ENCODE measurements around the gene IGSF3. TPM values are rescaled to one million over a fixed set of nuclear protein-coding genes. Genes with fewer than 3 reads are reported as not detected.

The IGSF3 gene
- total and polyA plus RNA-seq, 2 of the 8 experiments (the other 6 are each of a cell fraction or from before 2014, with no cell fraction given), result 30.0 to 32.2 TPM

DNA sequence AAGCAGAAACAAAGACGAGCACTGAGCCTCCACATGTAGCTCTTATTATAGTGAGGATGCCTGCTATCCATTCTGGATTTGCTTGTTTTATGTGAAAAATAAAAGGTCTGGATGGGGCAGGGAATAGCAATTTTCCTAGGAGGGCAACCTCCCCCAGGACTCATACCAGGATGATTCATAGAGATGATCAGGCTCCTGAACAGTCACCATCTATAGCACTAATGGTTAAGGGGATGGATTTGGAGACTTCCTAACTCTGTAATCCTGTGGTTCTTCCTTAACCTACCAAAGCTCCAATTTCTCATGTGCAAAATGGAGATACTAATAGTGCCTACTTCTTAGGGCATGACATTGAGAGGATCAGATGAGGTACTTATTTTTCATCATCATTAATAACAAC, 62.2 kb downstream of the IGSF3 start:
- Histone ChIP-seq H4K8ac (ENCODE audit: extremely low read depth, insufficient read depth, low read length) (no peak overlapping the region), H2BK5ac (ENCODE audit: low read depth, low read length) (no peak overlapping the region), H4K5ac (ENCODE audit: insufficient read length, low read depth, low read length) (no peak overlapping the region), H3K27ac (ENCODE audit: low read depth, low read length) (no peak overlapping the region), H3K4me2 (ENCODE audit: insufficient read depth in 1 of 2, low read depth in 2 of 2, low read length in 2 of 2) (no peak overlapping the region; a peak in 1 of 4 replicates), H3K23ac (ENCODE audit: insufficient read length) (no peak overlapping the region), H3K4me3 (ENCODE audit: extremely low read depth in 1 of 4, insufficient read depth in 2 of 4, low read depth in 3 of 4, low read length in 4 of 4) (no peak overlapping the region), H4K91ac (replicated peaks; ENCODE audit: insufficient read length, low read length) (no peak overlapping the region), H3K79me1 (ENCODE audit: low read depth, low read length) (no peaks in the 10 kb centered on the region), H4K20me1 (replicated peaks in 1 of 2; ENCODE audit: control insufficient read depth in 1 of 2, insufficient read depth in 2 of 2, low read length in 2 of 2) (no peaks in the 10 kb centered on the region), H2BK15ac (ENCODE audit: low read length) (no peak overlapping the region), H2BK12ac (ENCODE audit: low read depth, low read length) (no peak overlapping the region), H3K18ac (ENCODE audit: extremely low read depth, low read length) (no peak overlapping the region), H3K27me3 (replicated peaks in 1 of 4; ENCODE audit: control insufficient read depth in 3 of 4, extremely low read depth in 1 of 4, insufficient read depth in 3 of 4, low read length in 3 of 4) (no peaks in the 10 kb centered on the region), H3K56ac (replicated peaks; ENCODE audit: insufficient read length, low read depth, low read length) (no peak overlapping the region), H3K14ac (ENCODE audit: insufficient read length) (no peak overlapping the region), H3K9me3 (ENCODE audit: insufficient read depth in 2 of 2, low read depth in 1 of 2, low read length in 1 of 2) (no peaks in the 10 kb centered on the region), H3K4ac (replicated peaks; ENCODE audit: insufficient read length, low read depth, low read length) (no peak overlapping the region), H2BK20ac (ENCODE audit: low read length) (no peak overlapping the region), H3K4me1 (replicated peaks in 1 of 4; ENCODE audit: control insufficient read depth in 3 of 4, insufficient read depth in 4 of 4, low read length in 3 of 4) (peaks cover 0 to 5% (median 2%) of the 10 kb centered on the region in 4 experiments; a peak in 2 of 7 replicates), H3K36me3 (ENCODE audit: control insufficient read depth in 2 of 4, insufficient read depth in 4 of 4, low read length in 3 of 4) (no peaks in the 10 kb centered on the region), H3K23me2 (ENCODE audit: low read depth, low read length) (no peaks in the 10 kb centered on the region), H3K79me2 (ENCODE audit: control insufficient read depth in 1 of 2, insufficient read depth in 2 of 2, low read length in 2 of 2) (no peaks in the 10 kb centered on the region), H3K9ac (replicated peaks in 1 of 4; ENCODE audit: extremely low read depth in 1 of 4, low read depth in 3 of 4, low read length in 3 of 4) (no peak overlapping the region), H2AK5ac (ENCODE audit: low read depth, low read length) (no peak overlapping the region), H2BK120ac (replicated peaks; ENCODE audit: low read depth, low read length) (no peak overlapping the region), H2AFZ (ENCODE audit: low read length) (no peak overlapping the region)
- POLR2A ChIA-PET (ENCODE audit: partially characterized antibody), result no interaction called here
- WGBS, 2 experiments (ENCODE audit: extremely low coverage in 1 of 2, insufficient coverage in 1 of 2, insufficient read length in 1 of 2, insufficient replicate concordance in 2 of 2, low coverage in 1 of 2, low lambda C conversion rate in 2 of 2, missing lambda C conversion rate in 1 of 2), result 67% methylated on average over 1 of the region's 1 CpG; no CpG with 5 or more reads in 1 of the 2 experiments
- TF ChIP-seq POU5F1 (IDR thresholded peaks at IDR 0.05; ENCODE audit: low read depth, low read length), result no peak
- no peak for TF ChIP-seq POLR2A (IDR thresholded peaks at IDR 0.05; ENCODE audit: control extremely low read depth in 1 of 2, low read depth in 2 of 2, low read length in 2 of 2)
- TF ChIP-seq CHD1 (IDR thresholded peaks at IDR 0.05; ENCODE audit: low read depth, low read length), result no peak
- no peak for FAIRE-seq
- DNase-seq (ENCODE audit: low read depth in 1 of 2, low spot score in 2 of 2), result no peak
- CTCF ChIA-PET (ENCODE audit: partially characterized antibody), result interaction anchor here (1.5 kb wide), 1 partner anchor 10 kb away, joined by 5 read pairs; no protein-coding TSS in a partner anchor

All from H1 (cell line).